ENCODE measurements around the gene LOXL1. TPM values are rescaled to one million over a fixed set of nuclear protein-coding genes. Genes with fewer than 3 reads are reported as not detected.

Gene LOXL1
- total and polyA plus RNA-seq, 9 of the 15 experiments (the other 6 are each of a cell fraction or from before 2014, with no cell fraction given) = 0.14 TPM; not detected in 8

DNA sequence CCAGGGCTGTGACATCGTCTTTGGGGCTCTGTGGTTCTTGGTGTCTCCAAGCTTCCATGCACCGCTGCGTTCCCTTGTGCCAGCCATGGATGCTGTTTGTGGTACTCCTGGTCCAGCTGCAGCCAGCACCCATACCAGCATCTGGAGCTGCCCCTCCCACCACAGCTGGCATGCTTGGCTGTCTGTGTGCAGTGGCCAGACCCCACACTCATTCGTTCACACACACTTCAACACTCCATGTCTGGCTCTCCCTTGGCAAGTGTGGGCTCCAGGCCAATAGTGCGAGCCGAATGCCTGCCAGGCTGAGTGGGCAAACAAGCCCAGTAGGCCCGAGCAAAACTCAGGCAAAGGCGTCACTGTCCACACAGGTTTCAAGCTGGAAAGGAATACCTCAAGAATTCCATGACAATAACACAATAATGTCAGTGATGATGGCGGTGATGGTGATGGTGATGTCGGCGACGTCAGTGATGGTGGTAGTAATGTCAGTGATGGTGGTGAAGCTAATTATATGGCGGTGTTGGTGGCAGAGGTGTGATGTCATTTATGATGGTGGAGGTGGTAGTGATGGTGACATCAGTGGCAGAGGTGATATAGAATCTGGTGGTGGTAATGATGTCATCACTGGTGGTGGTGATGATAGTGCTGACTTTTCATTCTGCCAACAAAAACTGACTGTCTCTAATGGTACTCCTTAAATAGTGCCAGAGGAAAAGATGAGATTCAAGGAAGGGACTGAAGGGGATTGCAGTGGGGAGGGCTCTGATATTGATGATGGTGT lies 33.6 kb upstream of the LOXL1 start:
- Histone ChIP-seq H4K20me1 (replicated peaks; ENCODE audit: control insufficient read depth, insufficient read depth, low read length) (no peaks in the 10 kb centered on the region; the same call in 1 of the 2 replicates), H3K27me3 (ENCODE audit: control insufficient read depth in 2 of 2, insufficient read depth in 2 of 2, low read length in 2 of 2) (peaks cover 0 to 28% of the 10 kb centered on the region in 2 experiments; a peak in 3 of 5 replicates), H2AFZ (ENCODE audit: low read depth, low read length) (no peak overlapping the region), H3K9me3 (replicated peaks; ENCODE audit: control insufficient read depth, insufficient read depth, low read depth, low read length) (no peaks in the 10 kb centered on the region), H3K79me2 (ENCODE audit: control insufficient read depth, insufficient read depth, low read length) (no peaks in the 10 kb centered on the region), H3K27ac (ENCODE audit: extremely low read depth, low read depth, low read length) (no peak overlapping the region), H3K4me3 (no peak overlapping the region), H3K4me1 (replicated peaks in 1 of 2; ENCODE audit: control insufficient read depth in 2 of 2, insufficient read depth in 2 of 2, low read length in 2 of 2) (no peaks in the 10 kb centered on the region), H3K9ac (ENCODE audit: insufficient read depth in 1 of 2, low read depth in 2 of 2, low read length in 2 of 2) (no peak overlapping the region), H3K4me2 (ENCODE audit: insufficient read depth, low read length) (no peak overlapping the region), H3K9me1 (ENCODE audit: control insufficient read depth, insufficient read depth, low read length) (no peaks in the 10 kb centered on the region), H3K36me3 (ENCODE audit: control insufficient read depth, insufficient read depth, low read length) (no peaks in the 10 kb centered on the region)
- WGBS (ENCODE audit: insufficient coverage, low coverage, missing lambda C conversion rate) = 2% methylated on average over 13 of the region's 13 CpGs
- CTCF ChIA-PET (ENCODE audit: low intra/inter-chr PET ratio) = no interaction called here
- intact Hi-C loops (cut with micrococcal nuclease) = no loop called here
- no TSS peak for BruUV-seq (replicated peaks)
- no peak for ATAC-seq
- POLR2A ChIA-PET = interaction anchor here (0.6 to 1.6 kb wide), 2 partner anchors 10 to 102 kb away, joined by 3 to 4 read pairs; partner anchors contain the start of gene PML
- in situ Hi-C loops (cut with MboI) = no loop called here
- no peak for DNase-seq (ENCODE audit: extremely low read depth in 1 of 4, low spot score in 3 of 4)
- TF ChIP-seq ATF1 (CRISPR knock-in tag; IDR thresholded peaks at IDR 0.05) = no peak
- TF ChIP-seq ATF1 (tag; IDR thresholded peaks at IDR 0.05) = peak; percentile 22; the same call in 1 of the 2 replicates
- TF ChIP-seq ZNF316 (IDR thresholded peaks at IDR 0.05) = 0 out of 2 replicates have a peak, but pooled peaks have one; percentile 10
- TF ChIP-seq JUND (IDR thresholded peaks at IDR 0.05; ENCODE audit: borderline replicate concordance, low read depth, low read length) = no peak
- no peak; the same call in 2 of the 3 replicates for TF ChIP-seq JUND (tag; IDR thresholded peaks at IDR 0.05; ENCODE audit: borderline replicate concordance, low read depth, low read length)
- TF ChIP-seq, protein P1, sequence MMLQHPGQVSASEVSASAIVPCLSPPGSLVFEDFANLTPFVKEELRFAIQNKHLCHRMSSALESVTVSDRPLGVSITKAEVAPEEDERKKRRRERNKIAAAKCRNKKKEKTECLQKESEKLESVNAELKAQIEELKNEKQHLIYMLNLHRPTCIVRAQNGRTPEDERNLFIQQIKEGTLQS (IDR thresholded peaks at IDR 0.05) = peak; percentile 55; the same call in 1 of the 2 replicates
- TF ChIP-seq, protein P1 (CRISPR knock-in tag; conservative IDR thresholded peaks at IDR 0.05) = no peak
- FAIRE-seq = no peak

All from K562 (cell line).